Astrocyte (in vitro differentiated cells and primary cell): ENCODE measurements around the gene ANKRD12. TPM values are rescaled to one million over a fixed set of nuclear protein-coding genes. Genes with fewer than 3 reads are reported as not detected.

Experiments
- DNase-seq: peaks from one replicate; pipeline ENCODE4 v3.0.0-alpha.2; 2010; ENCODE audit warnings: low read depth
- FAIRE-seq: peaks from 2 replicates; lab custom pipeline; 2011; peaks lifted over from hg19 to GRCh38; lab: Jason Lieb, UNC
- H2AFZ ChIP-seq: 2 replicates; pipeline ENCODE4 v1.6.0; 2012; ENCODE audit warnings: low read depth, low read length, inconsistent platforms
- H3K27ac ChIP-seq: 2 replicates; pipeline ENCODE4 v1.5.1; 2011; ENCODE audit warnings: low read depth, low read length, inconsistent platforms
- H3K27me3 ChIP-seq: 2 replicates; pipeline ENCODE4 v1.6.0; 2011; ENCODE audit warnings: low read length, inconsistent platforms; ENCODE audit not compliant: insufficient read depth
- H3K36me3 ChIP-seq: 2 replicates; pipeline ENCODE4 v1.5.1; 2011; ENCODE audit warnings: low read length, inconsistent platforms; ENCODE audit not compliant: insufficient read depth
- H3K4me1 ChIP-seq: 2 replicates; pipeline ENCODE4 v1.5.1; 2011; ENCODE audit warnings: low read length, inconsistent platforms; ENCODE audit not compliant: insufficient read depth
- H3K4me2 ChIP-seq: 2 replicates; pipeline ENCODE4 v1.6.0; 2012; ENCODE audit warnings: low read length, inconsistent platforms
- H3K4me3 ChIP-seq: 2 replicates; pipeline ENCODE4 v1.5.1; 2011; ENCODE audit warnings: low read depth, mild to moderate bottlenecking, low read length, inconsistent platforms; ENCODE audit not compliant: insufficient read depth
- H3K79me2 ChIP-seq: 2 replicates; pipeline ENCODE4 v1.6.0; 2012; ENCODE audit warnings: mild to moderate bottlenecking, low read length, inconsistent platforms; ENCODE audit not compliant: insufficient read depth
- H3K9ac ChIP-seq: 2 replicates; pipeline ENCODE4 v1.6.0; 2012; ENCODE audit warnings: mild to moderate bottlenecking, low read length, inconsistent platforms
- H3K9me3 ChIP-seq: 2 replicates; pipeline ENCODE4 v1.5.1; 2012; ENCODE audit warnings: low read depth, mild to moderate bottlenecking, low read length, inconsistent platforms; ENCODE audit not compliant: insufficient read depth
- H4K20me1 ChIP-seq: 2 replicates; pipeline ENCODE4 v1.6.0; 2012; ENCODE audit warnings: low read length, inconsistent platforms; ENCODE audit not compliant: insufficient read depth
- H3K27ac Mint-ChIP-seq: one replicate; pipeline ENCODE4 v1.8.0; 2021; ENCODE audit warnings: mild to moderate bottlenecking, mixed read lengths; ENCODE audit not compliant: unreplicated experiment
- H3K27me3 Mint-ChIP-seq: one replicate; pipeline ENCODE4 v1.8.0; 2021; ENCODE audit warnings: low read depth, mixed read lengths; ENCODE audit not compliant: unreplicated experiment
- H3K36me3 Mint-ChIP-seq: one replicate; pipeline ENCODE4 v1.8.0; 2021; ENCODE audit warnings: low read depth, mixed read lengths; ENCODE audit not compliant: unreplicated experiment
- H3K4me1 Mint-ChIP-seq: one replicate; pipeline ENCODE4 v1.8.0; 2021; ENCODE audit warnings: low read depth, mixed read lengths; ENCODE audit not compliant: unreplicated experiment
- H3K4me3 Mint-ChIP-seq: one replicate; pipeline ENCODE4 v1.8.0; 2021; ENCODE audit warnings: mild to moderate bottlenecking, moderate library complexity, mixed read lengths; ENCODE audit not compliant: unreplicated experiment
- H3K9me3 Mint-ChIP-seq: one replicate; pipeline ENCODE4 v1.8.0; 2021; ENCODE audit warnings: mild to moderate bottlenecking, mixed read lengths; ENCODE audit not compliant: unreplicated experiment
- EZH2 ChIP-seq: IDR thresholded peaks from 2 replicates; pipeline ENCODE4 v1.6.1; 2012; ENCODE audit warnings: mild to moderate bottlenecking, low read length, inconsistent platforms; ENCODE audit not compliant: insufficient read depth
- total RNA-seq: library from RNA; stranded (reverse); gene quantifications from 2 replicates; pipeline ENCODE4 v1.2.1, GENCODE V29; 2021
- TF ChIP-seq, protein P1 (sequence below): IDR thresholded peaks from 2 replicates; pipeline ENCODE4 v1.5.1; 2011; ENCODE audit warnings: low read depth, mild to moderate bottlenecking, inconsistent platforms, low read length, moderate library complexity; ENCODE audit not compliant: insufficient read depth

ANKRD12 gene
- total RNA-seq, 1 donor from 2014 or later: 24.4 TPM

DNA sequence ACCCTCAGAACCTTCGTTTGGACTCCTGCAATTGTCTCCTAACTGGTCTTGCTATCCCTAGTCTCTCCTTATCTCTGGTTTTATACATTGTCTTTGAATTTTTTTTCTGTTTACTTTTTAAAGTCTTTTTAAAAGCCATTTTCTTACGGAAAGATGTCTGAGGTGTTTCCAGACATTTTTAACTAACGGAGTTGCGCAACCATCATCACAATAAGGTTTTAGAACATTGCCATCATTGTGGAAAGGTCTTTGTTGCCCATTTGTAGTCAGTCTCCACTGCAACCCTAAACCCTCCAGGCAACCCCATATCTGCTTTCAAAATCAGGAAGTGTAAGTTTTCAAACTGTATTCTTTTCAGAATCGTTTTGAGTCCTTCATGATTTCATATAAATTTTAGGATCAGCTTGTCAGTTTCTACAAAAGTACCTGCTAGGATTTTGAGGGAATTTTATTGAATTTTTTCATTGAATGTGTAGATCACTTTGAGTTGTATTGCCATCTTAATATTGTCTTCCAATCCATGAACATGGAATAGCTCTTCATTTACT lies 46.3 kb downstream of the ANKRD12 start:
- no peak overlapping the region for H3K9ac ChIP-seq
- no peaks in the 10 kb centered on the region for H3K4me1 ChIP-seq
- H3K36me3 ChIP-seq: no peaks in the 10 kb centered on the region
- no peak for FAIRE-seq
- no peak overlapping the region for H2AFZ ChIP-seq
- H3K79me2 ChIP-seq: peaks cover 23% of the 10 kb centered on the region
- Mint-ChIP-seq H3K27me3 (no peaks in the 10 kb centered on the region), H3K36me3 (no peaks in the 10 kb centered on the region), H3K4me3 (no peak overlapping the region), H3K9me3 (no peaks in the 10 kb centered on the region), H3K27ac (no peak overlapping the region), H3K4me1 (no peaks in the 10 kb centered on the region)
- H4K20me1 ChIP-seq: peaks cover 9% of the 10 kb centered on the region
- no peaks in the 10 kb centered on the region for H3K9me3 ChIP-seq
- no peak overlapping the region for H3K4me3 ChIP-seq
- no peak overlapping the region for H3K27ac ChIP-seq
- DNase-seq: no peak
- no peak for TF ChIP-seq EZH2
- TF ChIP-seq, protein P1, sequence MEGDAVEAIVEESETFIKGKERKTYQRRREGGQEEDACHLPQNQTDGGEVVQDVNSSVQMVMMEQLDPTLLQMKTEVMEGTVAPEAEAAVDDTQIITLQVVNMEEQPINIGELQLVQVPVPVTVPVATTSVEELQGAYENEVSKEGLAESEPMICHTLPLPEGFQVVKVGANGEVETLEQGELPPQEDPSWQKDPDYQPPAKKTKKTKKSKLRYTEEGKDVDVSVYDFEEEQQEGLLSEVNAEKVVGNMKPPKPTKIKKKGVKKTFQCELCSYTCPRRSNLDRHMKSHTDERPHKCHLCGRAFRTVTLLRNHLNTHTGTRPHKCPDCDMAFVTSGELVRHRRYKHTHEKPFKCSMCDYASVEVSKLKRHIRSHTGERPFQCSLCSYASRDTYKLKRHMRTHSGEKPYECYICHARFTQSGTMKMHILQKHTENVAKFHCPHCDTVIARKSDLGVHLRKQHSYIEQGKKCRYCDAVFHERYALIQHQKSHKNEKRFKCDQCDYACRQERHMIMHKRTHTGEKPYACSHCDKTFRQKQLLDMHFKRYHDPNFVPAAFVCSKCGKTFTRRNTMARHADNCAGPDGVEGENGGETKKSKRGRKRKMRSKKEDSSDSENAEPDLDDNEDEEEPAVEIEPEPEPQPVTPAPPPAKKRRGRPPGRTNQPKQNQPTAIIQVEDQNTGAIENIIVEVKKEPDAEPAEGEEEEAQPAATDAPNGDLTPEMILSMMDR: no peak
- no peaks in the 10 kb centered on the region for H3K27me3 ChIP-seq
- H3K4me2 ChIP-seq: no peak overlapping the region

DNA sequence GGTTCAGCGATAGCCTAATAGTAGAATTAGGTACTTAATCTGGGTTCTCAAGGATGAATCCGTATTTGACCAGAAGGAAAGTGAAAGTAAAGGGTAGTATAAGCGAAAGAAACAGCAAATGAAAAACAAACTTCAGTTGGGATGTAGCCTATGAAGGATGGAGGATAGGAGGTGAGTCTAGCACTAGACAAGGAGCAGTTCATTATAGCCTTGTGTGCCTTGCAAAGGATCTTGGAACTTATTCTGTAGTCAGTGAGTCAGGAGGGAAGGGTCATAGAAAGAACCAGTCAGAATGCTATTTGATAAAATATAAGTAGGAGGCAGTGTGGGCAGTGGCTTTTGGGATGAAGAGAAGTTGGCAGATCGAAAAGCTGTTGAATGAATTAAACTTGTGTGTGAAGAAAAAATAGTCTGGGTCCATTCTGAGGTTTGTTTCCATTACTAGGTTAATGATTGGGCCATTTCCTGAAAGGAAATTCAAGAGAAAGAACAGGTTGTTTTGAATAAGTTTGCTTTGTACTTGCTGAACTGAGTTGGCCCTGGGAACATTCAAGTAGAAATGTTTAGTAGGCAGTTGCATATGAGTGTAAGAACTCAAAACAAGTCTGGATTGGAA lies 48.5 kb downstream of the ANKRD12 start:
- no peak overlapping the region for H3K4me3 ChIP-seq
- H3K4me2 ChIP-seq: no peak overlapping the region
- H3K27me3 ChIP-seq: no peaks in the 10 kb centered on the region
- H3K4me3 Mint-ChIP-seq: no peak overlapping the region
- TF ChIP-seq, protein P1: no peak
- TF ChIP-seq EZH2: no peak
- peaks cover 7% of the 10 kb centered on the region for H3K79me2 ChIP-seq
- FAIRE-seq: no peak
- H3K27ac ChIP-seq: no peak overlapping the region
- H3K9me3 Mint-ChIP-seq: no peaks in the 10 kb centered on the region
- no peak for DNase-seq
- peaks cover 5% of the 10 kb centered on the region for H4K20me1 ChIP-seq
- H3K36me3 Mint-ChIP-seq: peaks cover 5% of the 10 kb centered on the region
- H3K27me3 Mint-ChIP-seq: no peaks in the 10 kb centered on the region
- H3K4me1 Mint-ChIP-seq: no peaks in the 10 kb centered on the region
- H3K9me3 ChIP-seq: no peaks in the 10 kb centered on the region
- H3K4me1 ChIP-seq: no peaks in the 10 kb centered on the region
- H2AFZ ChIP-seq: no peak overlapping the region
- no peaks in the 10 kb centered on the region for H3K36me3 ChIP-seq
- H3K27ac Mint-ChIP-seq: no peak overlapping the region
- H3K9ac ChIP-seq: no peak overlapping the region
